NK-92 (cell line): ENCODE data around the gene WDR93.

Experiments
- DNase-seq: peaks from one replicate; lab custom pipeline; 2025; ENCODE audit not compliant: unreplicated experiment; lab: John Stamatoyannopoulos, UW

The WDR93 gene

DNA sequence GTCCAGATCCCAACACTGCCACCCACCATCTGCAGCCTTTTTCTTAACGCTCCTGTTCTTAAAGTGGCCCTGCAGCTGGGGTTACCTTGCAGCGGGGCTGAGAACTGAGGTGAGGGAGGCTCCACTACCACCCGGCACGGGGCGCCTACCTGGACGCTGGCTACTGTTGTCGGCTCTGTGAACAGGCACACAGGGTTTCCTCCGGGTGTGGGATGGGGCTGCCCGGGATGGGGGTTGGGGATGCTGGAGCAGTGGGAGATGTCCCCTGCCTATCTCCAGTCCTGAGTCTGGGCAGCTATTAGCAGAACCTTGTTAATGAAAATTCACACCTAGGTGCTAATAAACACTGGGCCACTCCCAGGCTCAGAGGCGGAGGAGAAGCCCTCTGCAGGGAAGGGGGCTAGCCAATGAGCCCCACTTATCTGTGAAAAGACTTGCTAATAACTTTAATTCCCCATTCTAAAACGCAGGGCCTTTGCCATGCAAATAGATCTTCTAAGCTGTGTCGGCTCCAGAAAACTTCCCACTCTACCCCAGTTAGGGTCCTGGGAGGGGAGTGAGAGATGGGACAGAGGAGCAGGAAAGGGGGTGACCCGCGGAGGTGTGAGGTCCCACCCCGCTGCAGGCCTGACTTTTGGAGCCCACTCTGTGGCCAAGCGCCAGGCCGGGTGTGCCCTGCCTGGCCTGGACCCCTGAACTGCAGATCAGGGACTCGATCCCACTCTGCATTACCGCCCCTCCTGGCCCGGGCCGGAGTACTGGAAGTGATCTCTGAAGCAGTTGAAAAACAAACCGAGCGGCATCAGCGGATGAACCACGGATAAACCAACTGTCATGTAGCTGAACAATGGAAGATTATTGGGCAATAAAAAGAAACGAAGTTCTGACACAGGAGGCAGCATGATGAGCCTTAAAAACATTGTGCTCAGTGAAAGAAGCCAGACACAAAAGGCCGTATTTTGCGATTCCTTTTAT is 57.4 kb downstream of the WDR93 start:
- DNase-seq: no peak

DNA sequence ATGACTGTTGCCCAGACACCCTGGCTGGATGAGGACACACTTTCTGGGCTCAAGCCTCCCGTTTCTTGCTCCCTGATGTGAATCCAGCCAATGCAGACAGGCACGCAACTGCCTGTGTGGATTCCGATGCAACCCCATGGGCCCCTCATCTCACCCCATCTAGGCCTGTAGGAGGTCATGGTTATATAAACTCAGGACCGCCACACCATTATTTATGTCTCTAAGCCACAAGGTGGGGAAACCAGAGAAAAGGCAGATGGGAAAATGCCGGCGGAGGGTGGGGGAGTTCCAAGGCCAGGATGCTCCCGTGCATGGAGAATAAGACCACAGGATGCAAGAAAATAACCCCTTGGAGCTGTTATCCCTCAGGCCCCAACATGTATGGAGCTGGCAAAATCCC is 58.4 kb downstream of the WDR93 start:
- DNase-seq: no peak

DNA sequence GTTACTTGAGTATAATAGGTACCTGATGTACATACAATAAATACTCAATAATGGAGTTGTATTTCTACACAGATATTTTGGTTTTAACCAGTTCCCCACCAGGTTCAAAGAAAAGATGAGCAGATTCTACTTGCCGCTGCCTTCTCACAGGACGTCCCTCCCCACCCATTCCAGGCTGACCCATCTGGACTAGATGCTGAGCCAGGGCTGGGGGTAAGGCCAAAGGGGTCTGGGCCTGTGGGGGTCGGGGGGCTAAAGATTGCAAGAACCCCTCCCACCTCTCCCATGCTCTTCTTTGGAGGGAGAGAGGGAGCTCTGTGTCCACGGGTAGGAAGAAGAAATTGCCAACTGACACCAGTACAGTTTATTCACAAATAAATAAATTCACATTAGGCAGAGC is 58.9 kb downstream of the WDR93 start:
- DNase-seq: no peak

DNA sequence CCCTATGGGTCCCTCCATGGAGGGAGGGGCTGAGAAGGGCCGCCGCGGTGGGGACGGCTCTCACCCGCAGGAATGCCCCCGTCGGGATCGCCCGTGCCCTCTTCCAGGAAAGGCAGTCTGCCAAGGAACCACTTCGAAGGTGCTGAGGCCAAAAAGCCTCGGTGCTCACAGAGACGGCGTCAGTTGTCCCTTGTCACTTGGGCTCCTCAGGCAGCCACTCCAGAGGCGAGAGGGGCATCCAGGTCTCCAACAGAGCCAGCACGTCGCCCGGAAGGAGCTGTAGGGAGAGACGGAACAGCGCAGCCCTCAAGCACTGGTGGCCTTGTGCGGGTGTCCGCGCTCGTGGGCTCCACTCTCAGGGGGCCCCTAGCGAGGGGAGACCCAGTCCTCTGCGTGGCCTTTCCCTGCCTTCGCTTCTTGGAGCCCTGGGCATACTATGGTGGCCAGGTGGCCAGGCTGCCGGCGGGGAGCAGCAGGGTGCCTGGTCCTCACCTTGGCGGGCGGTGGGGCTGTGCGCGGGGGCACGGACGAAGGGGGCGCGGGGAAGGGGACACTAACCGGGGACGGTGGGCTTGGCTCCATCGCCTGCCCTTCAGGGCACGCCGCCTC is 59.4 kb downstream of the WDR93 start:
- no peak for DNase-seq

DNA sequence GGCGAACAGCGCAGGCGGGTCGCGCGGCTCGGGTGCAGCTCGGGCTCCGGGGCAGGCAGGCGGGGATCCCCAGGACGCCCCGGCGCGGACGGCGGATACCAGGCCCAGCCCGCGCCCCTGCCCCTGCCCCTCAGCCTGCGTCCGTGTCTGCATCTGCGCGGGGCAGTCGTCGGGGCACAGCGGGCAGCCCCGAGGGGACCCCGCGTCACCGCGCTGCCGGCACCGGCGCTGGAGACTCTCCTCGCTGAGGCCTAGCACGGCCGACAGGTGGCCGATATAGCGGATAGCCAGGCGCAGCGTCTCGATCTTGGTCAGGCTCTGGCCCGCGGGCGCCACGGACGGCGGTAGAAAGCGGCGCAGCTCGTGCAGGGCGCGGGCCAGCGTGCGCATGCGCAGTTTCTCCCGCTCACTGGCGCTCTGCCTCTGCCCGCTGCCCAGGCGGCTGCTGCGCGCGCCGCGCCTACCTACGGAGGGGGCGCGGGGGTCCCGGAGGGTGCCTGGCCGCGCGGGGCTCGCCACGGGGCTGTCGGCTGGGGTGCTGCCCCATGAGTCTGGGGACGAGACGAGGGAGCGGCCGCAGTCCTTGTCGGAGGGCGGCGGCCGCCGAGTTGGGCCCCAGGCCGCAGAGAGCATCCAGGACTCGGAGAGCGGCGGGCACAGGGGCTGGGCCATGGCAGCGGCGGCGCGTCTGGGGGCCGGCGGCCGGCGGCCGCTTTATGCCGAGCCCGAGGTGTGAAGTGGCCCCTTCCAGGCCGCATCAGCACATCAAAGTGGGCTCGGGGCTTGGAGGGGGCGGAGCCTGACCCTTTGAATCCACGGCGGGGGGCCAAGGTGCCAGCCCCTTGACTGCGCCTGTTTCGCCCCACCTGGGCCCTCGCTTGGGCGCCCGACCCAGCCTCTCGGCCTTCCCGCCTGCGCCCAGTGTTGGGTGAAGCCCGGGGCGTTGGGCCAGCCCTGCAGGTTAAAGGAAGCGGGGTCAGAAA is 60.2 kb downstream of the WDR93 start, which contains the start of gene MESP1:
Gene MESP1 (minus strand): TSS at position 690 of the 983 bp plus-strand sequence. CDS start 18 bp downstream, at position 672.
- DNase-seq: peak; percentile 25

DNA sequence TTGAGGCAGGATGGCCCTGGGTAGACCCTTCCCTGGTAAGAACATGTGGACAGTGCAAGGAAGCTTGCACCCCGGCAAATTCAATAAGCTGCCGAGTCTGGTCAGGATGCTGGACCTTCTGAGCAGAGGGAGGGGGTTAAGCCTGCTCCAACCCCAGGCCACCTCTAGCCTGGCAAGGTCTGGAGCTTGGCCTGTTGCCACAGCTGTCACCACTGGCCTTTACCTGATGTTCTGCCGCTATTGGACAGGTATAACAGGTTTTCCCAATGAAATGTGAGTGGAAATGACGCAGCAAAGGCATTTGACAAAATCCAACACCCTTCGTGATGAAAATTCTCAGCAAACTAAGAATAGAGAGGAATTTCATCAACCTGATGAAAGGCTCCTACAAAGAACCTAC is 61.1 kb downstream of the WDR93 start:
- no peak for DNase-seq

DNA sequence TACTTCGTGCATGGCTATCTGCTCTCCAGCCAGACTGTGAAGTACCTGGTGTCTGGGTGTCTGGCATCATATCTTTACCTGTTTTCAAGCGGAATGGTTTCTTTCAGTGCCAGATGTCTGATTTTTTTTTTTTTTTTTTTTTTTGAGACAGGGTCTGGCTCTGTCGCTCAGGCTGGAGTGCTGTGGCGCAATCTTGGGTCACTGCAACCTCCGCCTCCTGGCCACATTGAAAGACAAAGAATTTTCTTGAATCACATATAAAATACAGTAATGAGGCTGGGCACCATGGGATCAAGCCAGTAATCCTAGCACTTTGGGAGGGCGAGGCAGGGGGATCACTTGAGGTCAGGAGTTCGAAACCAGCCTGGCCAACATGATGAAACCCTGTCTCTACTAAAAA is 63.2 kb downstream of the WDR93 start:
- no peak for DNase-seq

DNA sequence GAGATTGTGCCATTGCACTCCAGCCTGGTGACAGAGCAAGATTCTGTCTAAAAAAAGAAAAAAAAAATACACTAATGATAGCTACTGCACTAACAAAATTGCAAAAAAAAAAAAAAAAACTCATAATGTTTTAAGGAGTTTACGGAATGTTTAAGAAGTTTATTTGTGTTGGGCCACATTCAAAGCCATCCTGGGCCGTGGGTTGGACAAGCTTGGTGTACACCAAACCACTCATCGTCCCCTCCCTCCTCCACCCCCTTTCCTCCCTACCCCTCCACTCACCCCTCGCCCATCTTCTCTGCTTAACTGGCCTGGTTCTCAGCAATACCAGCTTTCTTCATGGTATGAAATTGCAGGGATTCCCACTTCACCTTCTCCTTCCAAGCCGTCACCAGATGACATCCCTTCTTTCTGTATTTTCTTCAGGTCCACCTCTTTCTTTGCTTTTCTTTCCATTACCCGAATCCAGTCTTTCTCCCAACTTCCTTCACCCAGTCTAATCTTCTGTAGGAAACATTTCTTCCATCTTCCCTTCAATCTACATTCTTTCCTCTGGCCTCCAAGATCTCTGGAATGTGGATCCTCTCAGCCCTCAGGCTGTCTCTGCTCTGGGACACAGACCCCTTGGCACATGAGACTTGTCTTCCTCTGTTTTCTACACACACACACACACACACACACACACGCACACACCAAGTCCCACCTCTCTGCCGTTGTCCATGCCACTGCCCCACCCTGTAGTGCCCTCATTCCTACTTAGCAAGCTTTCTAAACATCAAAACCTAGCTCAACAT is 63.9 kb downstream of the WDR93 start:
- no peak for DNase-seq

DNA sequence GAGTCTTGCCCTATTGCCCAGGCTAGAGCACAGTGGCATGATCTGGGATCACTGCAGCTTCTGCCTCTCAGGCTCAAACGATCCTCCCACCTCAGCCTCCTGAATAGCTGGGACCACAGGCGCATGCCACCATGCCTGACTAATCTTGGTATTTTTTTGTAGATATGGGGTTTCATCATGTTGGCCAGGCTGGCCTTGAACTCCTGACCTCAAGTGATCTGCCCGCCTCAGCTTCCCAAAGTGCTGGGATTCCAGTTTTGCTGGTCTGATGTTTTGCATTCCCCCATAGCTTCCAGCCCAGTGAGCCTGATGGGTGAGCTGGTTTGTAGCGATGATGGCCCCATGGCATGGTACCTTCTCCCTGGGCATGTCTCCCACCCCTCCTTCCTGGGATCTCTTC is 65.1 kb downstream of the WDR93 start:
- DNase-seq: no peak

DNA sequence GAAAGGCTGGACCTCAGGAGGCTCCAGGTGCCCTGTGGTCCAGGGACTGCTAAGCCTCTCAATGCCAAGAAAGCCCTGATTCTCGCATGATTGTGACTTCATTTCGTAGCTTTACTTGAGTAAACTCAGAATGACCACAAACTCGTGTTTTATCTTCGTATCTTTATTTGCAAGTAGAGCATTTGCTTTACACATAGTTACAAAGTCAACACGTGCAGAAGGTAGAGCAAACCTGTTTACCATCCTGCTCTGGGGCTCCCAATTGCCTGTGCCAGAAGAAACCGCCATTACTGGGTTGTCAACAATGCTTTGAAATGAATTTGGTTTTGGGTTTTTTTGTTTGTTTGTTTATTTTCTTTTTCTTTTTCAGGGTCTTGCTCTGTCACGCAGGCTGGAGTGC is 66.3 kb downstream of the WDR93 start:
- no peak for DNase-seq

DNA sequence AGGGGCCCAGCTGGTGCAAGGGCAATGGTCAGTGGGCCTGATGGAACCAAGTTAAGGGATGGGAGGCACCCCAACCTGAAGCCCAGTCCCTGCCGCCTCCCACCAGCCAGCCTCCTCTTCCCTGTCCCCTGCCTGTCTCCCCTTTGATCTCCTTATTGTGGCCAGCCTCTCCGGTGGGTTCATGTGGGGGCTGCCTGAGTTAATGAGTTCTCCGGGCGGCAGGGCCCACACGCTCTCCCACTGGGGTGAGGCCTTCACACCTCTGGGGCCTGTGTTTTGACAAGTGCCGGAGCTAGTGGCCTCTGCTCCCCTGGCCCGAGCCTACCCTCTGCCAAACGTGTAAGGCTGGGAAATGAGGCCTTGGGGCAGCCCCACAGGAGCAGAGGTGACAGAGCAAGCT is 67.7 kb downstream of the WDR93 start:
- no peak for DNase-seq

DNA sequence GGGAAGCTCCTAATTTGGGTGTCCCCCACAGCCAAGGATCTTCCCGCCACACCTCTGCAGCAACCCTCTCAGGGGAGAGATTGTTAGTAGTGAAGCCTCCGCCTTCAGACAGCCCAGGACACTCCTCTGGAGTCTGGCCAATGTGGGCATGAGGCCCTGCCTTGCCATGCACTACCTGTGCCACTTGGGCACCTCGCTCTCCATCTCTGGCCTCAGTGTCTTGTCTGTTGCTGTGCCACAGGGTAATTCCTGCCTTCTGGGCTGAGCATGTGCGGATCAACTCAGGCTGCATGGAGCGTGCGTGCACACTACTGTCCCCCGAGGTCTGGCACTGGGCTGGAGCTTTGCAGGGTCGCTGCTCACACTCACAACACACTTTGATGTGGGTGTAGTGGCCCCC is 68.4 kb downstream of the WDR93 start:
- DNase-seq: no peak

DNA sequence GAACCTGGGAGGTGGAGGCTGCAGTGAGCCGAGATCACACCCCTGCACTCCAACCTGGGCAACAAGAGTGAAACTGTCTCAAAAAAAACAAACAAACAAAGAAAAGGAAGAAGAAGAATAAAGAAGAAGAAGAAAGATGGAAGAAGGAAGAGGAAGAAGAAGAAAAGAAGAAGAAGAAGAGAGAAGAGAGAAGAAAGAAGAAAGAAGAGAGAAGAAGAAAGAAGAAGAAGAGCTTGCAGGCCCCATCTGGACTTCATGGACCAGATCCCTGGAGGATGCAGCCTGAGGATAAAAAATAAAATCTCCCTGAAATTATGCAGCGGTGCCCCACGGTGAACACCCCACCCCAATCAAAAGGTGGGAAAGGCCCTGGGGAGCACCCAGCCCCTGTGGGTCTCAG is 69.2 kb downstream of the WDR93 start:
- DNase-seq: no peak

DNA sequence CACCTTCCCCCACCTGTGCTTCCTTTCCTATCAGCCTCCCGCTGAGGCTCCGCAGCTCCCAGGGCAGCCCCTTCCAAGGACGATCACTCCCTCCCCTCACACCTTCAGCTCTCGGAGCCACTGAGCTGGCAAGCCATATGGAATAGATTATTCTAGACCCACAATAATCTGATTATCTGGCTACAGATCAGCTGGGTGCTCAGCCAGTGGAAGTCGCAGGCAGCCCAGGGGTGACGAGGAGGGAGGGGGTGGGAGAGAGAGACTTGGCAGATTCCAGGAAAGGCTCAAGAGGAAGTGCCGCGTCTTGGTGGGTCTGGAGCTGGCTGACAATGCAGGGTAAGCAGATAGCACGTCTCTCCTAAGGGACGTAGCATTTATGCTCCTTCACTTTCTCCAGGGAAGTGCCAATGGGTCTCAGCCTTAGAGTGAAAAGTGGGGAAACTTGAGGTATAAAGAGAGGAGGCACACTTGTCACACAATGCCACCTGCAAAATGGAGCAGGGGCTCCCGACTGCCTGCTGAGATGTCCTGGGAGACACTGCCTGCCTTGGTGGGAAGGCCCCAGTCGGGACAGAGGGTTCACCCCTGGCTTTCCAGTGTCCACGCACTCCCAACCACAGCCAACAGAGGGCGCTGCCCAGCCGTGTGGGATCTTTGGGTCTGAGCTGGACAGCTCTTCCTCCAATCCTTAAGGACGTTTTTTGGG is 69.8 kb downstream of the WDR93 start:
- DNase-seq: no peak

DNA sequence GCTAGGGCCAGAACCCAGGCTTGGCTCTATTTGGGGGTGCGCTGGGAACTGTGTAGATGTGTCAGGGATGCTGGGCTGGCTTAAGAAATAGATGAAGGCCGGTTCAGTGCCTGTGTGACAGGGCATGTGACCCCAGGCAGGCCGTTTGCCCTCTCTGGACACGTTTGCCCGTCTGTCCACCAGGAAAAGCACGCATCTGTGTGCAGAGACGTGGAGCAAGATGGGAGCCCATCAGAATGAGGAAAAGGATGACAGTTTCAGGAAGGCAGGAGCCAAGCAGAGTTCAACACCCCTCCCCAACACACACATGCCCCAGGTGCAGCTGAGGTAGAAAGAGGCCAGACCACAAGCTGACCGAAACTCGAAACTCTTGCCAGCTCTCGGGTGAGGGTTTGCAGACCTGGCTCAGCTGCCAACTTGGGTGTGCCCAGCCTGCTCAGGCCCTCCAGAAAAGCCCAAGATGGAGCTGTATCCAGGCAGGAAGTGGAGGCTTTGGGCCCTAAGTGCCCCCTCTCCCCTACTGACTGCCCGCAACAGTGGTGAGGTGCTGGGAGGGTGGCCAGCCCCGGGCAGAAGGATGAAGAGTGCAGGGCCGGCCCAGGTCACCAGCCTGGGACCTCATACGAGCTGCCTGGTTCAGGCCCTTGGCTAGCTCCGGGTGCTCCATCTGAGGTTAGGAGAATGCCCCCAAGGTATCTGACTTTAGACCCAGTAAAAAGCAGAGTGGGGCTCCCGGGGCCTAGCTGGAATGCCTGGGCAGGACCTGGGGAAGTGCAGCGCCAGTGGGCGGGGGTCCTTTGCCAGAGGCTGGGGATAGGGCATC is 70.6 kb downstream of the WDR93 start:
- DNase-seq: no peak

DNA sequence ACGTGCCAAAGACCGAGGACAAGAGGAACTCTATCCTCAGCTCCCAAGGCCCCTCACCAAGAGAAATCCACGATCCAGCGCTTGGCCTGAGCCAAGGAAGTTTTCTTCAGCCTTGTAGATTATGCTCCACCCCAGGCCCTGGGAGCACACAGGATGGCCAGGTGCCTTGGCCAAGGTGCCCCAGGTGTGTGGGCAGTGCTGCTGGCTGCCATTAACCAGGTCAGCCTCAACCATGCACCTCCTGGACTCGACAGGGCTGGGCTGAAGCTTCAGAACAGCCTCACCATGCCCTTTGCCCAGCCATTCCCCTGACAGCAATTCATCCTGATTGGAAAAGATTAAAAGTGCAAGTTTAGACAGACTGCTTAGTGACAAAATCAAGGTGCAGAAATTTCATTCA is 71.3 kb downstream of the WDR93 start:
- no peak for DNase-seq

DNA sequence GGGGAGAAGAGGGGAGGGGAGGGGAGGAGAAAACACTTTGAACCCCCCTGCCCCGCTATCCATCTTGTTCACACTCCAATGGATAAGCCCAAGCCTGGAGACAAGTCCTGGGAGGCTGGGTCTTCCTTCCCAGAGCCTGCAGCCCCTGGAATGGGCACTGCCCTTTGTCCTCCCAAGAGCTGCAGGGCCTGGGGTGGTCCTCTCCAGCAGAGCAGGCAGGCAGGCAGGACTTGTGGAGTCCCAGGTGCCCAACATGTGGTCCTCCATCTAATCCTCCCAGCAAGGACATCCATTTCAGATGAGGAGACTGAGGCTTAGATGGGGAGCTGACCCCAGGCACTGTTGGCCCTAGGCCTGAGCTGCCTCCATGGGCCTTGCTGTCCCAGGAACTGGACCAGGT is 75.1 kb downstream of the WDR93 start:
- DNase-seq: no peak

DNA sequence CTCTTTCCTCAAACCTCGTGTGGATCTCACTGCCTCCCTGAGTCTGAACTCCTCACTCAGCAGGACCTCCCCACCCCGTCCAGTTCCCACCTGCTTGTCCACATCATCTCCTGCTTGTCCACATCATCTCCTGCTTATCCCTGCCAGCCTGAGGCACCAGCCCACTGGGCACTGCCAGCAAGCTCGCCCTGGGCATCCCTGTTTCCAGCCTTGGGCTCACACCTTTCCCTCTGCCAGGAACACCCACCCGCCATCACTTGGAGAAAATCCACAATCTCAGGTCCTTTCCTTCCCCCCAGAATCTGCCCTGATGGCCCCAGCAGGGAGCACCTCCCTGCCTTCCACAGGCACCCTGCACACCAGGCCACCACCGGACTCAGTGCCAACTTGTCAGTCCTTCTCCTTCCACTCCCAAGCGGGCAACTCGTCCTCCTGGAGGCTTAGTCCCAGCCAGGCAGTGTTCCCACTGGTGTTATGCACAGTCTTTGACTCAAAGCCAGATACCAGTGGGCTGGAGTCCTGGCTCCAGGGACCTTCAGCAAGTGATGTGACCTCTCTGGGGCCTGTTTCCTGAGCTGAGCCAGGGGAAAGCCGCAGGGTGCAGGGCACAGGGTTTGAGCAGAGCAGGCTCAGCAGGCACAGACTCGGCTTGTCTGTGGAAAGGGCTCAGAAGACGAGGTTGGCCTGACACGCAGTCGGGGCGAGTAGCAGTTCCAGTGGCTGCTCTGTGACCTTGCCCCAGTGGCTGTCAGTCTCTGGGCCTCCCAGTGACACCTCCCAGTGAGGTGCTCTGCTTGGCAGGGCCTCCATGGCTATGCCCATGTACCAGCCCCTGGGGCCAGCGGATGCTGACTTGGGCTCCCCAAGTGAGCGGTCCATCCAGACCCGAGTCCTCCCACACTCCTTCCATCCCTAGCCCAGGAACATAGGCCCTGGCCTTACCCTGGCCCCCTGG is 76.0 kb downstream of the WDR93 start:
- DNase-seq: no peak
